Measurements from ENCODE around the gene DLG5. TPM values are rescaled to one million over a fixed set of nuclear protein-coding genes. Genes with fewer than 3 reads are reported as not detected.

DLG5 gene
- total RNA-seq, 1 donor from 2014 or later, result 22.2 TPM

DNA sequence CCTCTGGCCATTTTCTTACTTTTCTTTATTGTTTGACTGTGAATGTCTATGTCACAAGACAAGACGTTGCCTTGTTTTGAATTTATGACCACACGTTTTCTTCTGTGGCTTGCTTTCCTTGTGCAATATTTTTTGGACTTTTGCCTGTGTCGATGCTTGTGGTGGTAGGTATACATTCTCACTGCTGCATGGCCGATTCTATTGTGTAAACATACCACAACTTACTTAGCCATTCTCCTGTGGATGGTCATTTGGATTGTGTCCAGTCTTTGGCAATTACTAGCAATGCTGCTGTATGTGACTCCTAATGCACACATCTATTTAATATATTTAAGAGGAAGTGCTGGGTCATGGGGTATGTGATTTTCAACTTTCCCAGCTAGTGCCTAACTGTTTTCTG, 18.0 kb upstream of the DLG5 start:
- no peaks in the 10 kb centered on the region for H3K36me3 ChIP-seq
- DNase-seq (ENCODE audit: low spot score), result no peak
- H4K20me1 ChIP-seq (ENCODE audit: low read depth), result no peaks in the 10 kb centered on the region
- peaks cover 2% of the 10 kb centered on the region for H3K9me3 Mint-ChIP-seq
- H3K79me2 ChIP-seq (ENCODE audit: low read depth), result no peaks in the 10 kb centered on the region
- no peak overlapping the region for H3K9ac ChIP-seq
- no peak overlapping the region for H3K4me3 Mint-ChIP-seq
- no peak overlapping the region for H3K27ac ChIP-seq
- TF ChIP-seq, protein P1, sequence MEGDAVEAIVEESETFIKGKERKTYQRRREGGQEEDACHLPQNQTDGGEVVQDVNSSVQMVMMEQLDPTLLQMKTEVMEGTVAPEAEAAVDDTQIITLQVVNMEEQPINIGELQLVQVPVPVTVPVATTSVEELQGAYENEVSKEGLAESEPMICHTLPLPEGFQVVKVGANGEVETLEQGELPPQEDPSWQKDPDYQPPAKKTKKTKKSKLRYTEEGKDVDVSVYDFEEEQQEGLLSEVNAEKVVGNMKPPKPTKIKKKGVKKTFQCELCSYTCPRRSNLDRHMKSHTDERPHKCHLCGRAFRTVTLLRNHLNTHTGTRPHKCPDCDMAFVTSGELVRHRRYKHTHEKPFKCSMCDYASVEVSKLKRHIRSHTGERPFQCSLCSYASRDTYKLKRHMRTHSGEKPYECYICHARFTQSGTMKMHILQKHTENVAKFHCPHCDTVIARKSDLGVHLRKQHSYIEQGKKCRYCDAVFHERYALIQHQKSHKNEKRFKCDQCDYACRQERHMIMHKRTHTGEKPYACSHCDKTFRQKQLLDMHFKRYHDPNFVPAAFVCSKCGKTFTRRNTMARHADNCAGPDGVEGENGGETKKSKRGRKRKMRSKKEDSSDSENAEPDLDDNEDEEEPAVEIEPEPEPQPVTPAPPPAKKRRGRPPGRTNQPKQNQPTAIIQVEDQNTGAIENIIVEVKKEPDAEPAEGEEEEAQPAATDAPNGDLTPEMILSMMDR (IDR thresholded peaks at IDR 0.05), result no peak
- no peak for TF ChIP-seq EZH2 (IDR thresholded peaks at IDR 0.05)
- no peak for TF ChIP-seq EZH2phosphoT487 (IDR thresholded peaks at IDR 0.05)
- no peaks in the 10 kb centered on the region for H3K27me3 ChIP-seq
- H3K36me3 Mint-ChIP-seq, result no peaks in the 10 kb centered on the region
- H3K27ac Mint-ChIP-seq, result no peak overlapping the region
- H2AFZ ChIP-seq (replicated peaks), result no peak overlapping the region
- H3K4me2 ChIP-seq, result no peak overlapping the region
- H3K4me3 ChIP-seq, result no peak overlapping the region
- peaks cover 32% of the 10 kb centered on the region for H3K4me1 Mint-ChIP-seq
- peaks cover 13% of the 10 kb centered on the region for H3F3A ChIP-seq (ENCODE audit: low read depth)
- peaks cover 14% of the 10 kb centered on the region for H3K27me3 Mint-ChIP-seq (ENCODE audit: insufficient read depth, low read depth)
- no peaks in the 10 kb centered on the region for H3K9me3 ChIP-seq (ENCODE audit: low read depth)
- peaks cover 20% of the 10 kb centered on the region for H3K4me1 ChIP-seq

GRCh38 chr10:77943121-77943901, 16.8 kb upstream of the DLG5 start:
- DNase-seq (ENCODE audit: low spot score), result no peak
- no peaks in the 10 kb centered on the region for H3K9me3 Mint-ChIP-seq
- Histone ChIP-seq H4K20me1 (ENCODE audit: low read depth) (no peaks in the 10 kb centered on the region), H3K79me2 (ENCODE audit: low read depth) (no peaks in the 10 kb centered on the region), H3K27me3 (no peaks in the 10 kb centered on the region), H3K27ac (no peak overlapping the region), H2AFZ (replicated peaks) (peak overlapping the region; percentile 38), H3F3A (ENCODE audit: low read depth) (peaks cover 3% of the 10 kb centered on the region), H3K9ac (no peak overlapping the region), H3K9me3 (ENCODE audit: low read depth) (no peaks in the 10 kb centered on the region), H3K4me1 (peaks cover 17% of the 10 kb centered on the region), H3K36me3 (no peaks in the 10 kb centered on the region), H3K4me3 (no peak overlapping the region), H3K4me2 (no peak overlapping the region)
- TF ChIP-seq EZH2phosphoT487 (IDR thresholded peaks at IDR 0.05) (no peak), EZH2 (IDR thresholded peaks at IDR 0.05) (no peak)
- TF ChIP-seq, protein P1 (IDR thresholded peaks at IDR 0.05), result no peak
- peak overlapping the region; percentile 33 for H3K4me3 Mint-ChIP-seq
- no peaks in the 10 kb centered on the region for H3K36me3 Mint-ChIP-seq
- H3K27me3 Mint-ChIP-seq (ENCODE audit: insufficient read depth, low read depth), result peaks cover 15% of the 10 kb centered on the region
- H3K4me1 Mint-ChIP-seq, result peaks cover 26% of the 10 kb centered on the region
- peak overlapping the region; percentile 14 for H3K27ac Mint-ChIP-seq

- H3K27me3 ChIP-seq, result no peaks in the 10 kb centered on the region
- TF ChIP-seq EZH2 (IDR thresholded peaks at IDR 0.05) (no peak), EZH2phosphoT487 (IDR thresholded peaks at IDR 0.05) (no peak)
- TF ChIP-seq, protein P1 (IDR thresholded peaks at IDR 0.05), result no peak
These were observed 15.2 kb upstream of the DLG5 start for GRCh38 chr10:77941790-77942189.

More at GRCh38 chr10:77941790-77942189, 15.2 kb upstream of the DLG5 start:
- Histone ChIP-seq H3K79me2 (ENCODE audit: low read depth) (no peaks in the 10 kb centered on the region), H3K4me2 (no peak overlapping the region), H3K4me3 (no peak overlapping the region), H3F3A (ENCODE audit: low read depth) (peaks cover 3% of the 10 kb centered on the region), H3K9ac (no peak overlapping the region), H3K4me1 (peaks cover 17% of the 10 kb centered on the region), H3K27ac (no peak overlapping the region), H3K9me3 (ENCODE audit: low read depth) (no peaks in the 10 kb centered on the region), H2AFZ (replicated peaks) (no peak overlapping the region), H3K36me3 (no peaks in the 10 kb centered on the region), H4K20me1 (ENCODE audit: low read depth) (no peaks in the 10 kb centered on the region)
- Mint-ChIP-seq H3K4me1 (peaks cover 26% of the 10 kb centered on the region), H3K27ac (no peak overlapping the region), H3K9me3 (no peaks in the 10 kb centered on the region), H3K27me3 (ENCODE audit: insufficient read depth, low read depth) (peaks cover 15% of the 10 kb centered on the region), H3K4me3 (peak overlapping the region; percentile 1), H3K36me3 (no peaks in the 10 kb centered on the region)
- no peak for DNase-seq (ENCODE audit: low spot score)
